A172 (cell line): ENCODE data around the gene WASHC3. TPM values are rescaled to one million over a fixed set of nuclear protein-coding genes. Genes with fewer than 3 reads are reported as not detected.

ENCODE experiments used
- DNase-seq: peaks from one replicate; pipeline ENCODE4 v3.0.0-alpha.2; 2015; ENCODE audit warnings: low spot score
- total RNA-seq: library from RNA; depleted of rRNA; stranded (reverse); fragments of >200 nt; shearing (Covaris generic); gene quantifications from 2 replicates; pipeline ENCODE4 v1.2.3, GENCODE V29; 2014; rRNA removed

Gene WASHC3
- total RNA-seq, 1 experiment from 2014 or later, result 68.0 TPM

GRCh38 chr12:101968770-101969169, 93.0 kb downstream of the WASHC3 start:
- DNase-seq, result no peak

GRCh38 chr12:101967506-101967905, 94.3 kb downstream of the WASHC3 start:
- DNase-seq, result no peak

GRCh38 chr12:101966496-101966895, 95.3 kb downstream of the WASHC3 start:
- DNase-seq, result no peak

- no peak for DNase-seq
Measured at GRCh38 chr12:101963697-101964096, 98.1 kb downstream of the WASHC3 start.

Other genes with a start within 250 kb of the WASHC3 start
- 15.6 and 19.0 TPM in 2 replicates for gene GNPTAB, start 231.0 kb downstream of the WASHC3 start, total RNA-seq
- 32.6 and 37.3 TPM in 2 replicates for gene DRAM1, start 184.4 kb downstream of the WASHC3 start, total RNA-seq
- 83.7 and 113 TPM in 2 replicates for gene NUP37, start 58.1 kb upstream of the WASHC3 start, total RNA-seq
- gene PARPBP, start 58.2 kb upstream of the WASHC3 start, total RNA-seq, result 42.4 and 43.2 TPM in 2 replicates
- not detected in 2 replicates for gene PMCH, start 135.8 kb upstream of the WASHC3 start, total RNA-seq